OCI-LY7 (cell line): Measurements from ENCODE around the gene LPP. TPM values are rescaled to one million over a fixed set of nuclear protein-coding genes. Genes with fewer than 3 reads are reported as not detected.

Experiments
- BruUV-seq: library from RNA; stranded (reverse); fragments of 400-500 nt; replicated peaks from 2 replicates; lab custom pipeline; 2021; lab: Mats Ljungman, UMichigan
- CTCF ChIA-PET: fragments of 300-600 bp; sonication (Branson Sonifier 250); formaldehyde crosslinking; loops from one replicate; lab custom pipeline; 2022; ENCODE audit warnings: antibody characterized with exemption; ENCODE audit not compliant: unreplicated experiment; lab: Charles Lee
- POLR2A ChIA-PET: fragments of 300-600 bp; sonication (Branson Sonifier 250); formaldehyde crosslinking; loops from one replicate; lab custom pipeline; 2022; ENCODE audit warnings: antibody characterized with exemption; lab: Charles Lee
- DNase-seq: peaks from one replicate; pipeline ENCODE4 v3.0.0-alpha.2; 2015; ENCODE audit warnings: low spot score
- H2AFZ ChIP-seq: fragments of 200-600 bp; sonication (generic), shearing (Covaris generic); 2 replicates; pipeline ENCODE4 v1.6.1; 2014; ENCODE audit warnings: mild to moderate bottlenecking, antibody characterized with exemption, low read length, moderate library complexity
- H3K27ac ChIP-seq: fragments of 200-600 bp; sonication (generic); 2 replicates; pipeline ENCODE4 v1.5.1; 2014; ENCODE audit warnings: mixed run types, low read depth, mild to moderate bottlenecking, moderate library complexity, low read length, inconsistent platforms; ENCODE audit not compliant: poor library complexity, severe bottlenecking
- H3K36me3 ChIP-seq: fragments of 200-600 bp; sonication (generic); 2 replicates; pipeline ENCODE4 v1.6.1; 2014; ENCODE audit warnings: mild to moderate bottlenecking, antibody characterized with exemption, low read length, moderate library complexity, mixed read lengths; ENCODE audit not compliant: insufficient read depth
- H3K4me1 ChIP-seq: fragments of 200-600 bp; sonication (generic); 2 replicates; pipeline ENCODE4 v1.5.1; 2014; ENCODE audit warnings: mild to moderate bottlenecking, low read length; ENCODE audit not compliant: insufficient read depth, poor library complexity, severe bottlenecking
- H3K4me2 ChIP-seq: fragments of 200-600 bp; sonication (generic); 2 replicates; pipeline ENCODE4 v1.6.1; 2014; ENCODE audit warnings: mild to moderate bottlenecking, low read length
- H3K4me3 ChIP-seq: fragments of 200-600 bp; sonication (generic); 2 replicates; pipeline ENCODE4 v1.5.1; 2014; ENCODE audit warnings: mild to moderate bottlenecking, low read depth, low read length; ENCODE audit not compliant: poor library complexity, severe bottlenecking
- H3K79me2 ChIP-seq: fragments of 200-600 bp; sonication (generic); 2 replicates; pipeline ENCODE4 v1.6.1; 2016; ENCODE audit warnings: low read depth, mild to moderate bottlenecking, low read length, moderate library complexity, mixed read lengths; ENCODE audit not compliant: insufficient read depth
- H3K9me2 ChIP-seq: fragments of 200-600 bp; sonication (generic); 2 replicates; pipeline ENCODE4 v1.6.1; 2016; ENCODE audit warnings: mild to moderate bottlenecking, low read length, mixed read lengths; ENCODE audit not compliant: insufficient read depth
- H3K9me3 ChIP-seq: fragments of 200-600 bp; sonication (generic); 2 replicates; pipeline ENCODE4 v1.6.1; 2014; ENCODE audit warnings: mild to moderate bottlenecking, mixed run types, low read length, mixed read lengths
- H4K20me1 ChIP-seq: fragments of 200-600 bp; sonication (generic); 2 replicates; pipeline ENCODE4 v1.6.1; 2014; ENCODE audit warnings: mild to moderate bottlenecking, antibody characterized with exemption, low read length, moderate library complexity, mixed read lengths; ENCODE audit not compliant: insufficient read depth
- CTCF ChIP-seq: fragments of 200-600 bp; sonication (generic); conservative IDR thresholded peaks from 2 replicates; pipeline ENCODE4 v1.5.1; 2014; ENCODE audit warnings: mild to moderate bottlenecking, antibody characterized with exemption, low read length, moderate library complexity, mixed read lengths
- EZH2phosphoT487 ChIP-seq: fragments of 200-600 bp; sonication (generic); IDR thresholded peaks from 2 replicates; pipeline ENCODE4 v1.6.1; 2018; ENCODE audit warnings: low read depth, borderline replicate concordance, mild to moderate bottlenecking, mixed run types, antibody characterized with exemption, low read length, moderate library complexity, mixed read lengths
- intact Hi-C: fragments of 100-400 bp; cut with micrococcal nuclease; formaldehyde crosslinking; loops from one replicate; pipeline ENCODE4 v1.10.0; 2022; ENCODE audit not compliant: unreplicated experiment
- total RNA-seq, 2 experiments: library from RNA; depleted of rRNA in 1 of 2; stranded (reverse); fragments of >200 nt in 1 of 2; shearing (Covaris generic) in 1 of 2; gene quantifications; 2 replicates each; pipeline ENCODE4 v1.2.3, GENCODE V29; 2014 to 2022

Gene LPP
- total RNA-seq, 2 experiments from 2014 or later = 10.9 to 119 TPM

- Histone ChIP-seq H2AFZ (peak overlapping the region; percentile 12; the same call in 1 of the 2 replicates), H3K4me3 (peak overlapping the region; percentile 42), H3K4me1 (peaks cover 78% of the 10 kb centered on the region), H3K27ac (peak overlapping the region; percentile 98), H3K9me3 (no peaks in the 10 kb centered on the region), H3K36me3 (no peaks in the 10 kb centered on the region; the same call in 1 of the 2 replicates), H3K4me2 (peak overlapping the region; percentile 80), H3K79me2 (peaks cover 5% of the 10 kb centered on the region; the same call in 1 of the 2 replicates), H4K20me1 (no peaks in the 10 kb centered on the region), H3K9me2 (no peaks in the 10 kb centered on the region)
- TF ChIP-seq CTCF (peak; percentile 56), EZH2phosphoT487 (no peak)
- BruUV-seq = no TSS peak
- CTCF ChIA-PET = interaction anchor here (0.6 to 1.2 kb wide), 4 partner anchors 15 to 476 kb away, joined by 3 read pairs; no protein-coding TSS in a partner anchor
- intact Hi-C loops = loop anchor here (1.0 to 5.0 kb wide), 5 partner anchors 22 to 476 kb away; partner anchors contain the start of gene LPP
- POLR2A ChIA-PET = interaction anchor here (0.7 to 2.7 kb wide), 25 partner anchors 9 to 473 kb away, joined by 3 to 14 read pairs (median 3); no protein-coding TSS in a partner anchor
- DNase-seq = peak; percentile 85
These were observed 63.1 kb downstream of the LPP start for GRCh38 chr3:188217011-188217463.

GRCh38 chr3:188217726-188218125 lies 63.8 kb downstream of the LPP start:
- ChIA-PET POLR2A (interaction anchor here (0.7 to 2.7 kb wide), 23 partner anchors 10 to 474 kb away, joined by 3 to 14 read pairs (median 4); no protein-coding TSS in a partner anchor), CTCF (interaction anchor here (0.6 to 1.2 kb wide), 4 partner anchors 14 to 477 kb away, joined by 3 read pairs; no protein-coding TSS in a partner anchor)
- Histone ChIP-seq H3K4me1 (peaks cover 77% of the 10 kb centered on the region), H3K9me3 (no peaks in the 10 kb centered on the region), H3K9me2 (no peaks in the 10 kb centered on the region), H3K27ac (peak overlapping the region; percentile 98), H3K36me3 (no peaks in the 10 kb centered on the region; the same call in 1 of the 2 replicates), H4K20me1 (no peaks in the 10 kb centered on the region), H2AFZ (peak overlapping the region; percentile 16; the same call in 1 of the 2 replicates), H3K4me2 (peak overlapping the region; percentile 80), H3K79me2 (peaks cover 5% of the 10 kb centered on the region; the same call in 1 of the 2 replicates), H3K4me3 (peak overlapping the region; percentile 42)
- intact Hi-C loops = loop anchor here (1.0 to 5.0 kb wide), 5 partner anchors 22 to 476 kb away; partner anchors contain the start of gene LPP
- peak; percentile 28 for DNase-seq
- BruUV-seq = TSS peak; percentile 62
- TF ChIP-seq CTCF (no peak), EZH2phosphoT487 (no peak)
